ENCODE measurements around the gene ITGAD. TPM values are rescaled to one million over a fixed set of nuclear protein-coding genes. Genes with fewer than 3 reads are reported as not detected.

ITGAD gene
- total and polyA plus RNA-seq, 2 experiments from 2014 or later = not detected

- DNase-seq (ENCODE audit: low spot score) (no peak), ATAC-seq (no peak)
- H3K4me3 ChIP-seq = no peak overlapping the region
- H3K36me3 ChIP-seq (ENCODE audit: insufficient read depth) = no peaks in the 10 kb centered on the region
- H3K4me1 Mint-ChIP-seq = no peaks in the 10 kb centered on the region
- no peaks in the 10 kb centered on the region for H3K4me1 ChIP-seq (ENCODE audit: insufficient read depth)
- no peak for TF ChIP-seq ZNF462 (CRISPR knock-in tag; IDR thresholded peaks at IDR 0.05)
- TF ChIP-seq STAT1 (IDR thresholded peaks at IDR 0.05; ENCODE audit: unreplicated experiment) = no peak
- TF ChIP-seq ETS1 (IDR thresholded peaks at IDR 0.05) = no peak
- no peak for TF ChIP-seq POLR2AphosphoS5 (IDR thresholded peaks at IDR 0.05; ENCODE audit: low read depth)
- no peak for TF ChIP-seq CREB1 (CRISPR knock-in tag; IDR thresholded peaks at IDR 0.05; ENCODE audit: low read depth)
- no peak for TF ChIP-seq EZH2phosphoT487 (IDR thresholded peaks at IDR 0.05; ENCODE audit: unreplicated experiment)
- no peak for TF ChIP-seq ZNF114 (CRISPR knock-in tag; IDR thresholded peaks at IDR 0.05)
- TF ChIP-seq ZNF331 (CRISPR knock-in tag; IDR thresholded peaks at IDR 0.05; ENCODE audit: low read depth) = no peak
- no peak for TF ChIP-seq EZH2 (IDR thresholded peaks at IDR 0.05; ENCODE audit: low read depth, unreplicated experiment)
- no peak for TF ChIP-seq CTCF (conservative IDR thresholded peaks at IDR 0.05; ENCODE audit: low read depth in 2 of 2)
- no peak for TF ChIP-seq NANOG (IDR thresholded peaks at IDR 0.05; ENCODE audit: borderline replicate concordance)
- TF ChIP-seq JUNB (IDR thresholded peaks at IDR 0.05; ENCODE audit: unreplicated experiment) = no peak
- TF ChIP-seq REST (IDR thresholded peaks at IDR 0.05; ENCODE audit: unreplicated experiment) = no peak
- no peaks in the 10 kb centered on the region for H4K20me1 ChIP-seq (replicated peaks; ENCODE audit: insufficient read depth)
- peaks cover 7% of the 10 kb centered on the region for H3K27me3 Mint-ChIP-seq (ENCODE audit: insufficient read depth, low read depth, poor library complexity)
- no peaks in the 10 kb centered on the region for H3K9me2 ChIP-seq (ENCODE audit: insufficient read depth)
- no peak overlapping the region for H3K4me3 Mint-ChIP-seq
- H3F3A ChIP-seq (replicated peaks; ENCODE audit: low read depth) = no peaks in the 10 kb centered on the region
- H3K27ac ChIP-seq (ENCODE audit: low read depth) = no peak overlapping the region
- H2AFZ ChIP-seq = no peak overlapping the region
- no peaks in the 10 kb centered on the region for H3K27me3 ChIP-seq (ENCODE audit: insufficient read depth)
- H3K4me2 ChIP-seq = no peak overlapping the region
- no peaks in the 10 kb centered on the region; the same call in 2 of the 3 replicates for H3K36me3 Mint-ChIP-seq (ENCODE audit: low read depth)
- H3K79me2 ChIP-seq (replicated peaks; ENCODE audit: insufficient read depth) = no peaks in the 10 kb centered on the region
- no peaks in the 10 kb centered on the region; the same call in 1 of the 3 replicates for H3K9me3 Mint-ChIP-seq
- no peak overlapping the region for H3K27ac Mint-ChIP-seq
Measured at GRCh38 chr16:31410082-31410481, 16.9 kb downstream of the ITGAD start.

All from GM23338 (cell line).